OCI-LY3 (cell line): ENCODE data around the gene LEO1.

ENCODE experiments used
- EZH2phosphoT487 ChIP-seq: fragments of 200-600 bp; shearing (Covaris generic); IDR thresholded peaks from 2 replicates; pipeline ENCODE4 v1.6.1; 2018; ENCODE audit warnings: antibody characterized with exemption, mixed run types, low read depth
- TF ChIP-seq, protein P1 (sequence below): fragments of 200-600, 300-600 bp; sonication (generic); IDR thresholded peaks from 2 replicates; pipeline ENCODE4 v1.5.1; 2014; ENCODE audit warnings: antibody characterized with exemption, low read length, low read depth

DNA sequence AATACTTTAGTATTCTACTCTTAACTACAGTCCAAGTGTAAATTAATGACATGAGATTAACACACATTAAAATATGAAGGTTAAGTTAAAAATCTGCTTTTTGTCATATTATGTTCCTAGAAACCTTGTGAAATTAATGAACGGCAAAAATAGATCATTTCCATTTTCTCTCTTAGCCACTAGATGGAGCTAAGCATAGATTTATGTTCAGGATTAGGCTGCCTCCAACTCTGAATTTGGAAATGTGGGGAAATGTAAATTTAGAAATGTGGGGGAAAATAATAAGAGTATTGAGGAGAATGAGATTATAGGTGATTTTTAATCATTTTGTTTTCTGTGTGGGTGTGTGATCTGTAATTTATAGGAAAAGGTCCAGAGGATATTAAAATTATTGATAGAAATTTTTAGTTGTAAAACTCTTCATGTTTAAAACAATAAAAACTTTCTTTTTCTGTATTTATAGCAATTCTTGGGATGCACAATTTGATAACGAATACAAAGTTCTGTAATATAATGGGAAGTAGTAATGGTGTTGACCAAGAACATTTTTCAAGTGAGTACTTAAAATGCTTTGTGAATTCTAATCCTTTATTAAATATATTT lies 82.9 kb downstream of the LEO1 start:
- TF ChIP-seq, protein P1, sequence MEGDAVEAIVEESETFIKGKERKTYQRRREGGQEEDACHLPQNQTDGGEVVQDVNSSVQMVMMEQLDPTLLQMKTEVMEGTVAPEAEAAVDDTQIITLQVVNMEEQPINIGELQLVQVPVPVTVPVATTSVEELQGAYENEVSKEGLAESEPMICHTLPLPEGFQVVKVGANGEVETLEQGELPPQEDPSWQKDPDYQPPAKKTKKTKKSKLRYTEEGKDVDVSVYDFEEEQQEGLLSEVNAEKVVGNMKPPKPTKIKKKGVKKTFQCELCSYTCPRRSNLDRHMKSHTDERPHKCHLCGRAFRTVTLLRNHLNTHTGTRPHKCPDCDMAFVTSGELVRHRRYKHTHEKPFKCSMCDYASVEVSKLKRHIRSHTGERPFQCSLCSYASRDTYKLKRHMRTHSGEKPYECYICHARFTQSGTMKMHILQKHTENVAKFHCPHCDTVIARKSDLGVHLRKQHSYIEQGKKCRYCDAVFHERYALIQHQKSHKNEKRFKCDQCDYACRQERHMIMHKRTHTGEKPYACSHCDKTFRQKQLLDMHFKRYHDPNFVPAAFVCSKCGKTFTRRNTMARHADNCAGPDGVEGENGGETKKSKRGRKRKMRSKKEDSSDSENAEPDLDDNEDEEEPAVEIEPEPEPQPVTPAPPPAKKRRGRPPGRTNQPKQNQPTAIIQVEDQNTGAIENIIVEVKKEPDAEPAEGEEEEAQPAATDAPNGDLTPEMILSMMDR, result peak; percentile 83
- no peak for TF ChIP-seq EZH2phosphoT487
